ENCODE measurements around the gene NCAPD2. TPM values are rescaled to one million over a fixed set of nuclear protein-coding genes. Genes with fewer than 3 reads are reported as not detected.

NCAPD2 gene
- total RNA-seq, 1 experiment from 2014 or later, result 94.7 TPM

- Mint-ChIP-seq H3K4me3 (ENCODE audit: low read depth, unreplicated experiment) (no peak overlapping the region), H3K27ac (ENCODE audit: unreplicated experiment) (no peak overlapping the region), H3K9me3 (ENCODE audit: low read depth, unreplicated experiment) (no peaks in the 10 kb centered on the region), H3K4me1 (ENCODE audit: low read depth, unreplicated experiment) (peaks cover 34% of the 10 kb centered on the region), H3K36me3 (ENCODE audit: insufficient read depth, unreplicated experiment) (peaks cover 63% of the 10 kb centered on the region), H3K27me3 (ENCODE audit: unreplicated experiment) (no peaks in the 10 kb centered on the region)
- intact Hi-C loops (cut with micrococcal nuclease; ENCODE audit: unreplicated experiment), result loop anchor here (5.0 to 10.0 kb wide), 2 partner anchors 116 to 194 kb away; partner anchors contain the start of gene TNFRSF1A
- no peak for DNase-seq
- TF ChIP-seq, protein P1, sequence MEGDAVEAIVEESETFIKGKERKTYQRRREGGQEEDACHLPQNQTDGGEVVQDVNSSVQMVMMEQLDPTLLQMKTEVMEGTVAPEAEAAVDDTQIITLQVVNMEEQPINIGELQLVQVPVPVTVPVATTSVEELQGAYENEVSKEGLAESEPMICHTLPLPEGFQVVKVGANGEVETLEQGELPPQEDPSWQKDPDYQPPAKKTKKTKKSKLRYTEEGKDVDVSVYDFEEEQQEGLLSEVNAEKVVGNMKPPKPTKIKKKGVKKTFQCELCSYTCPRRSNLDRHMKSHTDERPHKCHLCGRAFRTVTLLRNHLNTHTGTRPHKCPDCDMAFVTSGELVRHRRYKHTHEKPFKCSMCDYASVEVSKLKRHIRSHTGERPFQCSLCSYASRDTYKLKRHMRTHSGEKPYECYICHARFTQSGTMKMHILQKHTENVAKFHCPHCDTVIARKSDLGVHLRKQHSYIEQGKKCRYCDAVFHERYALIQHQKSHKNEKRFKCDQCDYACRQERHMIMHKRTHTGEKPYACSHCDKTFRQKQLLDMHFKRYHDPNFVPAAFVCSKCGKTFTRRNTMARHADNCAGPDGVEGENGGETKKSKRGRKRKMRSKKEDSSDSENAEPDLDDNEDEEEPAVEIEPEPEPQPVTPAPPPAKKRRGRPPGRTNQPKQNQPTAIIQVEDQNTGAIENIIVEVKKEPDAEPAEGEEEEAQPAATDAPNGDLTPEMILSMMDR (IDR thresholded peaks at IDR 0.05; ENCODE audit: unreplicated experiment), result no peak
- CTCF ChIA-PET, result interaction anchor here (1.0 to 1.6 kb wide), 3 partner anchors 15 to 73 kb away, joined by 3 to 9 read pairs (median 6); partner anchors contain the start of gene MRPL51
- no TSS peak for BruUV-seq (replicated peaks)
Observed at GRCh38 chr12:6538420-6539313, 44.8 kb downstream of the NCAPD2 start.

DNA sequence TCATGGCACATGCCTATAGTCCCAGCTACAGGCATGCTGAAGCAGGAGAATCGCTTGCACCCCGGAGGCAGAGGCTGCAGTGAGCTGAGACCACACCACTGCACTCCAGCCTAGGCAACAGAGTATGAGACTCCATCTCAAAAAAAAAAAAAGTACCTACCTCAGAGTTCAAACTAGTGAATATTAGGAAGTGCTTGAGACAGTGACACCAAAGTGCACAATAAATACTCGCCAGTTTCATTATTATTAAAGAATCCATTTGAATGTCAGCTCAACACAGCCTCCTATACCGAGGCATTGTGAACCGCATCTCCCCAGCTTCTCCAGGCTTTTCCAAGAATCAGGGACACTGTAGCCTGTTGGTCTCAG is 45.4 kb downstream of the NCAPD2 start:
- no peaks in the 10 kb centered on the region for H3K27me3 Mint-ChIP-seq (ENCODE audit: unreplicated experiment)
- TF ChIP-seq, protein P1 (IDR thresholded peaks at IDR 0.05; ENCODE audit: unreplicated experiment), result no peak
- no peak overlapping the region for H3K27ac Mint-ChIP-seq (ENCODE audit: unreplicated experiment)
- DNase-seq, result no peak
- no TSS peak for BruUV-seq (replicated peaks)
- no peaks in the 10 kb centered on the region for H3K9me3 Mint-ChIP-seq (ENCODE audit: low read depth, unreplicated experiment)
- peaks cover 28% of the 10 kb centered on the region for H3K4me1 Mint-ChIP-seq (ENCODE audit: low read depth, unreplicated experiment)
- intact Hi-C loops (cut with micrococcal nuclease; ENCODE audit: unreplicated experiment), result loop anchor here (5.0 to 10.0 kb wide), 2 partner anchors 117 to 194 kb away; partner anchors contain the start of gene TNFRSF1A
- no peak overlapping the region for H3K4me3 Mint-ChIP-seq (ENCODE audit: low read depth, unreplicated experiment)
- CTCF ChIA-PET, result interaction anchor here (0.7 to 1.4 kb wide), 2 partner anchors 14 to 149 kb away, joined by 3 read pairs; no protein-coding TSS in a partner anchor
- H3K36me3 Mint-ChIP-seq (ENCODE audit: insufficient read depth, unreplicated experiment), result peaks cover 57% of the 10 kb centered on the region

GRCh38 chr12:6539707-6540134 is 45.8 kb downstream of the NCAPD2 start:
- no peak for DNase-seq
- CTCF ChIA-PET, result interaction anchor here (0.7 to 1.4 kb wide), 2 partner anchors 14 to 149 kb away, joined by 3 read pairs; no protein-coding TSS in a partner anchor
- peak overlapping the region; percentile 44 for H3K27ac Mint-ChIP-seq (ENCODE audit: unreplicated experiment)
- no peaks in the 10 kb centered on the region for H3K9me3 Mint-ChIP-seq (ENCODE audit: low read depth, unreplicated experiment)
- H3K4me1 Mint-ChIP-seq (ENCODE audit: low read depth, unreplicated experiment), result peaks cover 27% of the 10 kb centered on the region
- H3K36me3 Mint-ChIP-seq (ENCODE audit: insufficient read depth, unreplicated experiment), result peaks cover 52% of the 10 kb centered on the region
- H3K27me3 Mint-ChIP-seq (ENCODE audit: unreplicated experiment), result no peaks in the 10 kb centered on the region
- intact Hi-C loops (cut with micrococcal nuclease; ENCODE audit: unreplicated experiment), result loop anchor here (5.0 to 10.0 kb wide), 2 partner anchors 117 to 195 kb away; partner anchors contain the start of gene TNFRSF1A
- no TSS peak for BruUV-seq (replicated peaks)
- no peak overlapping the region for H3K4me3 Mint-ChIP-seq (ENCODE audit: low read depth, unreplicated experiment)
- TF ChIP-seq, protein P1 (IDR thresholded peaks at IDR 0.05; ENCODE audit: unreplicated experiment), result no peak

GRCh38 chr12:6540181-6540877 is 46.4 kb downstream of the NCAPD2 start:
- TF ChIP-seq, protein P1 (IDR thresholded peaks at IDR 0.05; ENCODE audit: unreplicated experiment), result no peak
- BruUV-seq (replicated peaks), result no TSS peak
- intact Hi-C loops (cut with micrococcal nuclease; ENCODE audit: unreplicated experiment), result no loop called here
- peak; percentile 78 for DNase-seq
- CTCF ChIA-PET, result interaction anchor here (1.3 to 1.4 kb wide), 2 partner anchors 13 to 18 kb away, joined by 3 to 7 read pairs; no protein-coding TSS in a partner anchor
- Mint-ChIP-seq H3K27ac (ENCODE audit: unreplicated experiment) (peak overlapping the region; percentile 44), H3K4me1 (ENCODE audit: low read depth, unreplicated experiment) (peaks cover 27% of the 10 kb centered on the region), H3K9me3 (ENCODE audit: low read depth, unreplicated experiment) (no peaks in the 10 kb centered on the region), H3K27me3 (ENCODE audit: unreplicated experiment) (no peaks in the 10 kb centered on the region), H3K36me3 (ENCODE audit: insufficient read depth, unreplicated experiment) (peaks cover 46% of the 10 kb centered on the region), H3K4me3 (ENCODE audit: low read depth, unreplicated experiment) (peak overlapping the region; percentile 57)

All from Calu3 (cell line).